CD14-positive monocyte (primary cell): Measurements from ENCODE around the gene APBA2. TPM values are rescaled to one million over a fixed set of nuclear protein-coding genes. Genes with fewer than 3 reads are reported as not detected.
A peak's percentile ranks its signal among the peaks of the same experiment; 100 is the strongest.

Experiments used
- DNase-seq, 3 donors: peaks; one replicate each; pipeline ENCODE4 v3.0.0-alpha.2; 2011 to 2022
- H2AFZ ChIP-seq: 2 replicates; pipeline ENCODE4 v1.6.0; 2012; ENCODE audit warnings: mild to moderate bottlenecking, low read depth, low read length, inconsistent platforms; ENCODE audit not compliant: insufficient read depth, poor library complexity, severe bottlenecking
- H3K27ac ChIP-seq, 2 donors: 1 replicate in 1 of 2; 2 replicates in 1 of 2; pipeline ENCODE4 v1.5.1; 2012 to 2013; ENCODE audit warnings: low read length in 2 of 2, control low read depth in 1 of 2, inconsistent platforms in 1 of 2, low read depth in 1 of 2, mild to moderate bottlenecking in 1 of 2
- H3K27me3 ChIP-seq, 2 donors: one replicate each; pipeline versions ENCODE4 v1.6.0 to v1.6.1; 2011 to 2013; ENCODE audit warnings: low read length in 2 of 2; ENCODE audit not compliant: control insufficient read depth in 2 of 2, insufficient read depth in 2 of 2
- H3K36me3 ChIP-seq, 2 donors: replicated peaks in 1 of 2; 1 replicate in 1 of 2; 2 replicates in 1 of 2; pipeline versions ENCODE4 v1.5.1 to v1.6.1; 2012 to 2013; ENCODE audit warnings: low read length in 2 of 2, control low read depth in 1 of 2, inconsistent platforms in 1 of 2, mild to moderate bottlenecking in 1 of 2; ENCODE audit not compliant: insufficient read depth in 2 of 2, control insufficient read depth in 1 of 2
- H3K4me1 ChIP-seq, 2 donors: 1 replicate in 1 of 2; 2 replicates in 1 of 2; pipeline versions ENCODE4 v1.5.1 to v1.6.1; 2012 to 2013; ENCODE audit warnings: low read length in 2 of 2, control low read depth in 1 of 2, inconsistent platforms in 1 of 2, mild to moderate bottlenecking in 1 of 2, moderate library complexity in 1 of 2; ENCODE audit not compliant: insufficient read depth in 2 of 2, control insufficient read depth in 1 of 2
- H3K4me2 ChIP-seq: replicated peaks from 2 replicates; pipeline ENCODE3; 2012; ENCODE audit warnings: low read length, moderate library complexity, mild to moderate bottlenecking; ENCODE audit not compliant: poor library complexity, severe bottlenecking; ENCODE audit errors: extremely low read depth
- H3K4me3 ChIP-seq, 3 experiments: fragments of 200-600 bp in 1 of 3; sonication (generic) in 1 of 3; replicated peaks in 1 of 3; 1 replicate in 2 of 3; 2 replicates in 1 of 3; pipeline ENCODE4 v1.5.1; 2011 to 2013; ENCODE audit warnings: low read length in 3 of 3, mild to moderate bottlenecking in 3 of 3, control low read depth in 2 of 3, low read depth in 2 of 3, inconsistent platforms in 1 of 3, moderate library complexity in 1 of 3
- H3K79me2 ChIP-seq: 2 replicates; pipeline ENCODE4 v1.6.0; 2012; ENCODE audit warnings: mild to moderate bottlenecking, control low read depth, inconsistent platforms, low read length, moderate library complexity; ENCODE audit not compliant: insufficient read depth
- H3K9ac ChIP-seq: 2 replicates; pipeline ENCODE4 v1.6.0; 2017; ENCODE audit warnings: low read length, mild to moderate bottlenecking; ENCODE audit not compliant: insufficient read depth, poor library complexity, severe bottlenecking
- H3K9me3 ChIP-seq, 2 donors: replicated peaks in 1 of 2; 1 replicate in 1 of 2; 2 replicates in 1 of 2; pipeline versions ENCODE4 v1.5.1 to v1.6.1; 2012 to 2013; ENCODE audit warnings: low read length in 2 of 2, control low read depth in 1 of 2; ENCODE audit not compliant: control insufficient read depth in 1 of 2, insufficient read depth in 1 of 2
- H4K20me1 ChIP-seq: 2 replicates; pipeline ENCODE4 v1.6.0; 2012; ENCODE audit warnings: mild to moderate bottlenecking, low read length, control low read depth, moderate library complexity; ENCODE audit not compliant: insufficient read depth
- H3K27ac Mint-ChIP-seq, 7 donors: one replicate each; pipeline ENCODE4 v1.8.0; 2020; ENCODE audit warnings: mild to moderate bottlenecking in 7 of 7, mixed read lengths in 7 of 7, moderate library complexity in 6 of 7, inconsistent platforms in 2 of 7
- H3K27me3 Mint-ChIP-seq, 3 donors: one replicate each; pipeline ENCODE4 v1.8.0; 2021 to 2022; ENCODE audit warnings: low read depth in 3 of 3, mild to moderate bottlenecking in 3 of 3, mixed read lengths in 3 of 3, moderate library complexity in 3 of 3, inconsistent platforms in 1 of 3
- H3K36me3 Mint-ChIP-seq, 2 donors: one replicate each; pipeline ENCODE4 v1.8.0; 2020; ENCODE audit warnings: mixed read lengths in 2 of 2, inconsistent platforms in 1 of 2, mild to moderate bottlenecking in 1 of 2
- H3K4me1 Mint-ChIP-seq: one replicate; pipeline ENCODE4 v1.8.0; 2020; ENCODE audit warnings: mild to moderate bottlenecking, mixed read lengths
- H3K4me3 Mint-ChIP-seq, 2 donors: one replicate each; pipeline ENCODE4 v1.8.0; 2020; ENCODE audit warnings: mild to moderate bottlenecking in 2 of 2, mixed read lengths in 2 of 2, moderate library complexity in 1 of 2
- H3K9me3 Mint-ChIP-seq, 7 donors: one replicate each; pipeline ENCODE4 v1.8.0; 2020 to 2022; ENCODE audit warnings: mixed read lengths in 7 of 7, mild to moderate bottlenecking in 6 of 7, moderate library complexity in 6 of 7, inconsistent platforms in 2 of 7
- CTCF ChIP-seq: fragments of 200-600 bp; IDR thresholded peaks from one replicate; pipeline ENCODE4 v1.8.0; 2022; ENCODE audit warnings: antibody characterized with exemption, mild to moderate bottlenecking
- WGBS: methylation state at CpG from one replicate; pipeline ENCODE4 v1.1.5; 2013; ENCODE audit warnings: missing lambda C conversion rate; ENCODE audit not compliant: insufficient coverage; 5-methylcytosine and 5-hydroxymethylcytosine counted together
- intact Hi-C, 2 donors: fragments of 100-400 bp; cut with micrococcal nuclease; formaldehyde crosslinking; loops; one replicate each; pipeline versions ENCODE4 v1.15.0 to v1.15.1; 2023
- polyA plus RNA-seq, 3 donors: library from polyadenylated mRNA; depleted of rRNA in 1 of 3; unstranded in 2 of 3; stranded (reverse) in 1 of 3; fragments of 300-500 nt in 2 of 3; fragments of >200 nt in 1 of 3; fragmentation: Illumina TruSeq in 2 of 3; gene quantifications; 1 replicate in 2 of 3; 2 replicates in 1 of 3; pipeline ENCODE4 v1.2.3, GENCODE V29; 2012 to 2021

Gene APBA2
- polyA plus RNA-seq, 3 donors: 0.30 TPM; not detected in 2

- DNase-seq: no peak
- no peak overlapping the region for H3K27ac Mint-ChIP-seq
- WGBS: 83% methylated on average over 3 of the region's 4 CpGs
Observed at GRCh38 chr15:28932361-28932760, 46.6 kb downstream of the APBA2 start.

DNA sequence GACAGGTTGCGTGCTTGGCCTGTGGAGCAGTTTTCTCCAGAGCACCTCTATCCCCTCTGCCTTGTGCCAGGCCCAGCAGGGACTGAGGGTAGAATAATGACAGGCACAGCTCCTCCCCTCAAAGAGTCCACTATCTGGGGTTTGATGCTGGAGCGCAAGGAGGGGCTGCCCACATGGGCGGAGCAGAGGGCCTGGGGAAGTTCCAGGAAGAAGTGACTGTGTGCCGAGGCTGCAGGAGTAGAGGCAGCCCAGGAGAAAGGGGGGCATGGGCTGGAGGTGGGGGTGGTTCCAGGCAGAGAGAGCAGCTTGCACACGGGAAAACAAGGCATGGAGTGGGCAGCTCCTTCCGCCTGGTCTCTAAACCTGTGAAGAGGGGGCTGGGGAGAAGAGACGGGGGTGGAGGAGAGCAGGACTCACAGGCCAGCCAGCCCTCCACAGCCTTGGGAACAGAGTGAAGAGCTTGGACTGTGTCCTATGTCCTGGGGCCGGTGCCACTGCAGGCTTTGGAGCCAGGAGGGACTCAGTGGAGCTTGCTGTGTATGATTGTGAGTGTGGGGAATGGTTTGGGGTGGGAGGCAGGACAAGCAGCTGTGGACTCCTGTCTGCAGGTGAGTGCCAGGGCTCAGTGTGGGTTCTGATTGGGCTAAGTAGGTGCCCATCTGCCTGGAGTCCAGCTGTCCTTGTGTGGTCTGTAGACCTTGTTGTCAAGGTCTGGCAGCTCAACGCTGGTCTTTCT lies 48.1 kb downstream of the APBA2 start:
- no peak overlapping the region for H3K27ac Mint-ChIP-seq
- H3K4me3 Mint-ChIP-seq: peak overlapping the region in 1 of 2 donors; percentile 42
- no peaks in the 10 kb centered on the region for H3K36me3 ChIP-seq

More at GRCh38 chr15:28932361-28932760, 46.6 kb downstream of the APBA2 start:
- Histone ChIP-seq H2AFZ (no peak overlapping the region), H3K9me3 (no peaks in the 10 kb centered on the region), H3K4me3 (no peak overlapping the region), H4K20me1 (no peaks in the 10 kb centered on the region), H3K4me2 (no peak overlapping the region), H3K36me3 (no peaks in the 10 kb centered on the region), H3K27me3 (peaks cover 0 to 7% of the 10 kb centered on the region in 2 donors), H3K27ac (no peak overlapping the region), H3K79me2 (no peaks in the 10 kb centered on the region), H3K9ac (no peak overlapping the region), H3K4me1 (no peaks in the 10 kb centered on the region)
- no peak overlapping the region for H3K4me3 Mint-ChIP-seq
- peaks cover 0 to 7% (median 2%) of the 10 kb centered on the region in 7 donors for H3K9me3 Mint-ChIP-seq
- no peak for TF ChIP-seq CTCF
- no peaks in the 10 kb centered on the region for H3K36me3 Mint-ChIP-seq
- peaks cover 12 to 31% (median 22%) of the 10 kb centered on the region in 3 donors for H3K27me3 Mint-ChIP-seq
- intact Hi-C loops: no loop called here
- peaks cover 2% of the 10 kb centered on the region for H3K4me1 Mint-ChIP-seq

More for the DNA sequence above, 48.1 kb downstream of the APBA2 start:
- Histone ChIP-seq H4K20me1 (no peaks in the 10 kb centered on the region), H3K9me3 (no peaks in the 10 kb centered on the region), H3K9ac (no peak overlapping the region), H3K4me1 (no peaks in the 10 kb centered on the region), H2AFZ (no peak overlapping the region), H3K27me3 (peaks cover 0 to 8% of the 10 kb centered on the region in 2 donors), H3K4me2 (no peak overlapping the region), H3K4me3 (no peak overlapping the region), H3K27ac (no peak overlapping the region), H3K79me2 (no peaks in the 10 kb centered on the region)
- no peak for TF ChIP-seq CTCF
- peaks cover 12 to 28% (median 25%) of the 10 kb centered on the region in 3 donors for H3K27me3 Mint-ChIP-seq
- H3K36me3 Mint-ChIP-seq: no peaks in the 10 kb centered on the region
- intact Hi-C loops: no loop called here
- peaks cover 5% of the 10 kb centered on the region for H3K4me1 Mint-ChIP-seq
- DNase-seq: no peak
- peaks cover 0 to 7% (median 2%) of the 10 kb centered on the region in 7 donors for H3K9me3 Mint-ChIP-seq
- WGBS: 62% methylated on average over 7 of the region's 9 CpGs
